ENCODE results near the gene AARS2.

The AARS2 gene

GRCh38 chr6:44300292-44300823 is 12.8 kb downstream of the AARS2 start:
- no peak for DNase-seq (ENCODE audit: low spot score)

DNA sequence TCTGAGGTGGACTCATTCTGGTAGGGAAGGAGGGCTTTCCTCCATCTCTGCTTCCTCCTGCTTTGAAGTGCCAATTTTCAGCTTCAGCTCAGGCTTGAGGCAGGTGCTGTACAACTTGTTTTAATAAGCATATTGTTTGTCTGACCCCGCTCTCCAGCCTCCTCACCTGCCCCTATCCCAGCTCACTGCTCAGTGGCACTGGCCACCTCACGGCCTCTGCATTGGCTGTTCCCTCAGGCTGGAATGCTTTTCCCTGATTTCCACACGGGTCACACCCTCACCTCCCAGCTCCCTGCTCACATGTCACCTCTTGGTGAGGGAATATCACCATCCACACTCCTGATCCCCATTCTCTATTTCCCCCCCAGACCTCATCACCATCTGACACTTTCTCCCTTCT is 14.3 kb downstream of the AARS2 start:
- DNase-seq (ENCODE audit: low spot score) = no peak

GRCh38 chr6:44298055-44298803 is 14.9 kb downstream of the AARS2 start:
- DNase-seq (ENCODE audit: low spot score) = no peak

GRCh38 chr6:44297063-44298038 is 15.8 kb downstream of the AARS2 start:
- DNase-seq (ENCODE audit: low spot score) = no peak

- DNase-seq (ENCODE audit: low spot score) = no peak
Measured at GRCh38 chr6:44294832-44295791, 18.0 kb downstream of the AARS2 start.

GRCh38 chr6:44292661-44293365 is 20.3 kb downstream of the AARS2 start:
- no peak for DNase-seq (ENCODE audit: low spot score)

GRCh38 chr6:44291841-44292240 is 21.3 kb downstream of the AARS2 start:
- no peak for DNase-seq (ENCODE audit: low spot score)

GRCh38 chr6:44289726-44290260 is 23.4 kb downstream of the AARS2 start:
- DNase-seq (ENCODE audit: low spot score) = no peak

GRCh38 chr6:44286747-44287146 is 26.4 kb downstream of the AARS2 start:
- DNase-seq (ENCODE audit: low spot score) = no peak

DNA sequence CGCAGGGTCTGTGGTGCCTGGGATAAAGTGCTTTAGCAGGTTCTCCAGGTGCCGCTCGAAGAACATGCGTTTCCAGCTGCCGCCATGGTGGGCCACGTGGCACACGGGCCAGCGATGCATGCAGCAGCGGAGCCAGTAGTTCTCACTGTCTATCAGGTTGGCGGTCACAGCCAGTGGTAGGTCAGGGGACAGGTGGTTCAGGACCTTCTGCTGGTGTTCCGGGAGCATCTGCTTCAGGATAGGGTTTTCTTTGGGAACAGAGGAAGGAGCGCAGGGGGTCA is 26.9 kb downstream of the AARS2 start:
- DNase-seq (ENCODE audit: low spot score) = no peak

GRCh38 chr6:44285552-44286284 is 27.4 kb downstream of the AARS2 start:
- DNase-seq (ENCODE audit: low spot score) = no peak

- DNase-seq (ENCODE audit: low spot score) = no peak
Measured at GRCh38 chr6:44284867-44285266, 28.3 kb downstream of the AARS2 start.

DNA sequence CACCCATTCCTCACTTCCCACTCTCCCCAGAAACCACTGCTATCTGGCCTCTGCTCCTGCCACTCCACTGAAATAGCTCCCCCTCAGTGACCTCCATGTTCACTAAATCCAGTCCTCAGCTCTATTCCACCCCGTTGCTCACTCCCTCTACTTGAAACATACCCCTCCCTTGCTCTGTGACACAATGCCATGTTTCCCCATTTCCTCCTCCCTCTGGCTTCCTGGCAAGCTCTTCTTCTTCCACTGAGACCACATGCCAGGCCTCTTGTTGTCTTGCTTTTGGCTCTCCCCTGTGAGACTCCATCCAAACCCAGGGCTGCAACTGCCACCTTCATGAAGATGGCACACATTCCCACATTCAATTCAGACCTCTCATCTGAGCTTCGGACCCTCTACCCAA is 29.0 kb downstream of the AARS2 start:
- DNase-seq (ENCODE audit: low spot score) = no peak

DNA sequence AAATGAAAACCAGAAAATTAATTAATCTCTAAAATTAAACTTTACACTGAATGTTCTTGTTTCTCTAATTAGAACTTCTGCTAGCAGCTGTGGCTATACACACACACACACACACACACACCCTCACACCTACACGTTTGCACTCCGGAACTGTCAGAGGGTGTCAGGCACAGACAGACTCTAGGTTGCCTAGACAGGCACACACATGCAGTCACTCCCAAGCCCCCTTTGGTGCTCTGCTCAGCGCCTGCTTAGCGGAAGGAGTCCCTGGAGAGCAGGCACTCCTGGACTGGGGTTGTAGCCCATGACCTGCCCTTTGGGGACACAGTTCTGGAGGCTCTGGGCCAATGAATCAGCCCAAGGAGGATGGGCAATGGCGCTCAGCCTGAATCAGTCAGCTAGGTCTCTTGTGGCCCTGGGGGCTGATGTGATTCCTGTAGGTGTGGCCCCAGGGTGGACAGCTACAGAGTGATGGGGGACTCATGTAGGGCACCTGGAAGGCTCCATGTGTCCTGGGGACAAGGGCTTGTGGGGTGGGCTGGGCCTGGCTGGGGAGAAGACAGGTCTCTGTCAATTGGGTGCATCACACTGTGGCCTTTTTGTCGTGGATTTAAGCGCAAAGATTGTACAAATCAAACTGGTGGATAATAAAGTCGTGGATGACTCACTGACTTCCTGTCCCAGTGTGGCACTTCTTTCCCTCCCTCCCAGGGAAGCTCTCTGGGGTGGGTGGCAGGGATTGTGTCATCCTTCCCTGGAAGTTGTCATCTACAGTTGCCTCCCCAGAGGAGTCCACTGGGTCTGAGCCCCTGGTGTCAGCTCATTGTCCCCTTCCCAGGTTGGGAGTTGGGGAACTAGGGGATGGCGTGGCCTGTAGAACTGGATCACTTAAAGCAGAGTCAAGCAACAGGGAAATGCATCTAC is 34.1 kb downstream of the AARS2 start:
- DNase-seq (ENCODE audit: low spot score) = no peak

DNA sequence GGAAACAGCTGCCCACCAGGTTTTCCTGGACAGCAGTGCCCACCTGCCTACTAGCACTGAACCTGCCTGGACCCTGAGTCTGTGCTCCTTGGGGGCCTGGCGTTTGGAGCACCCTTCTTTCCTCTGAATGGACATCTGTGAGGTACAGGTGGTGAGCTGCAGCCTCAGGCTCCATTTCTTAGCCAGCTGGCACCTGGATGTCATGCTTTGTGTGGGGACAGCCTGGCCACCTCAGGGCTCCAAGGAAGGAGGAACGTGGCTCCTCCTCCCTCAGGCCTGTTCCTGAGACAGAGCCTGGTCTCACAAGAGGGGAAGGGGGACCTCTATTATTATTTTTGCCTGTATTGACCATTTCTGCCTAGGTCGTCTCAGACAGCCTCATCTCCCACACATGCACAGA is 34.8 kb downstream of the AARS2 start:
- no peak for DNase-seq (ENCODE audit: low spot score)

GRCh38 chr6:44277763-44278162 is 35.4 kb downstream of the AARS2 start:
- DNase-seq (ENCODE audit: low spot score) = no peak

DNA sequence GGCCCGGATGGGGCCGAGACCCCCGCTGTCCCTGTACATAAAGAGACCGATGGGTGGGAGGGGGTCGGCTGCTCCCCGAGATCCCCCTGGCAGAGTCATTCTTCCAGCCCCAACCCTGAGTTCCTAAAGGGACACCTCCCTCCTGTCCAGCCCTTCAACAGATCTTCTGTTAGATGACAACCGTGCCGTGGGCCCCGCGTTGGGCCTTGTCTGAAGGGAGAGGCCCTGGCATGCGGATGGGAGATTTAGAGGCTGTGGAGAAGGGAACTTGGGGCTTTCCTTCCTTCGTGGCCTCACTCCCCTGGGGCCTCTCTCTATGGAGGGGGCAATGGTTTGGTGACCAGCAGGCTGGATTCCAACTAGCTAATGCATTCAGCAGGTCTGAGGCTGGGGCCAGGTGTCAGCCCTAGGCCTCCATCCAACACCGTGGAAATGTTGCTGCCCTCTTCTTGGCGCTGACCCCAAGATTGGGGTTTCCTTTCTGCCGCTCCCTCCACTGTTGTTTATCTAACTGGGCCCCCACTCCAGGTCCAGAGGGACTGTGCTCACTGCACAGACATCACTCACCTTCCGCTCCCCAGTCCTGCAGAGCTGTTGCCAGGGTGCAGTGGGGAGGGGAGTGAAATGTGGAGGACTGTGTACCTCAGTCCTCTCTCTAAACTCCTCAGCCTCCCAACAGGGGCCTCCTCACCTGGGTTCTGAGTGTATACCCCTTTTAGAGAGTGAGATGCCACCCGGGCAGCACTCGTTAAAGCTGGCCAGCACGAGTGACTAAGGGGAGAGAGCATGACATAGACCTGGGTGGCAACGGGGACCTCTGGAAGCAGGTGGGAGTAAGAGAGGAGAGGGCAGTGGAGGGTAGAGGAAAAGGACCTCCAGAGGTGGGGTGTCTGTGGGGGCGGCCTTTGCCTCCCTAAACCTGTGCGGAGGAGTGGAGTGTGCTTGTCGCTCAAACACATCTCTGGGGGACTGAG is 36.2 kb downstream of the AARS2 start:
- DNase-seq (ENCODE audit: low spot score) = no peak

All from hematopoietic multipotent progenitor cell treated with erythropoietin and hydrocortisone succinate and interleukin-3 and kit ligand, for 15 days (in vitro differentiated cells).